Vagina (tissue), 2 donors: ENCODE measurements around the gene SNX27. TPM values are rescaled to one million over a fixed set of nuclear protein-coding genes. Genes with fewer than 3 reads are reported as not detected.
"Not testable (repeated sequence)": the region's sequence is repeated elsewhere in the genome, so short reads cannot be mapped to it uniquely, and the experiment has no call there.

ENCODE experiments used
- DNase-seq, 2 donors: peaks; one replicate each; pipeline ENCODE4 v3.0.0-alpha.2; 2017; ENCODE audit errors: extremely low spot score in 2 of 2
- H3K27ac ChIP-seq: fragments of 200-600 bp; sonication (generic); one replicate; pipeline ENCODE4 v1.5.1; 2019
- H3K27me3 ChIP-seq: fragments of 200-600 bp; sonication (generic); one replicate; pipeline ENCODE4 v1.5.1; 2019
- H3K36me3 ChIP-seq, 2 donors: fragments of 200-600 bp; sonication (generic); one replicate each; pipeline ENCODE4 v1.5.1; 2017 to 2019
- H3K4me1 ChIP-seq: fragments of 200-600 bp; sonication (generic); one replicate; pipeline ENCODE4 v1.5.1; 2019
- H3K4me3 ChIP-seq, 2 donors: fragments of 200-600 bp; sonication (generic); 1 replicate in 1 of 2; 2 replicates in 1 of 2; pipeline ENCODE4 v1.5.1; 2016 to 2019
- H3K9me3 ChIP-seq: fragments of 200-600 bp; sonication (generic); one replicate; pipeline ENCODE4 v1.5.1; 2019
- CTCF ChIP-seq, 3 experiments: fragments of 450-650 bp in 2 of 3; fragments of 200-600 bp in 1 of 3; sonication (generic) in 1 of 3; IDR thresholded peaks; one replicate each; pipeline ENCODE4 v1.5.1; 2017 to 2019; ENCODE audit warnings: antibody characterized with exemption in 3 of 3, mild to moderate bottlenecking in 2 of 3, moderate library complexity in 2 of 3
- POLR2A ChIP-seq, 2 donors: fragments of 450-650 bp; IDR thresholded peaks; one replicate each; pipeline ENCODE4 v1.6.1; 2017; ENCODE audit warnings: antibody characterized with exemption in 2 of 2, mild to moderate bottlenecking in 2 of 2, moderate library complexity in 2 of 2
- POLR2AphosphoS5 ChIP-seq, 2 donors: sonication (generic); formaldehyde crosslinking; IDR thresholded peaks; one replicate each; pipeline ENCODE4 v1.9.0; 2017; ENCODE audit warnings: antibody characterized with exemption in 2 of 2, mild to moderate bottlenecking in 2 of 2, low read depth in 1 of 2; ENCODE audit not compliant: insufficient read depth in 1 of 2
- intact Hi-C: fragments of 100-400 bp; cut with DNase I; formaldehyde crosslinking; loops from one replicate; pipeline ENCODE4 v1.15.1; 2023
- total RNA-seq: library from RNA; depleted of rRNA; stranded (reverse); fragments of >200 nt; gene quantifications from one replicate; pipeline ENCODE4 v1.2.3, GENCODE V29; 2016

The SNX27 gene
- total RNA-seq, 1 donor from 2014 or later: 50.6 TPM

GRCh38 chr1:151616505-151616849 is 4.6 kb downstream of the SNX27 start:
- peaks cover 81% of the 10 kb centered on the region for H3K4me1 ChIP-seq
- H3K27me3 ChIP-seq: no peaks in the 10 kb centered on the region
- DNase-seq: no peak
- TF ChIP-seq POLR2AphosphoS5 (IDR thresholded peaks at IDR 0.05; ENCODE audit: insufficient read depth in 1 of 2, low read depth in 1 of 2): peak in 1 of 2 donors; percentile 39
- no peak for TF ChIP-seq POLR2A (IDR thresholded peaks at IDR 0.05)
- no peaks in the 10 kb centered on the region for H3K36me3 ChIP-seq
- H3K9me3 ChIP-seq: no peaks in the 10 kb centered on the region
- intact Hi-C loops: no loop called here
- no peak overlapping the region for H3K4me3 ChIP-seq
- H3K27ac ChIP-seq: no peak overlapping the region

GRCh38 chr1:151618003-151618402 is 6.2 kb downstream of the SNX27 start:
- Histone ChIP-seq H3K4me3 (no peak overlapping the region), H3K4me1 (peaks cover 79% of the 10 kb centered on the region), H3K9me3 (no peaks in the 10 kb centered on the region), H3K36me3 (no peaks in the 10 kb centered on the region), H3K27me3 (no peaks in the 10 kb centered on the region), H3K27ac (no peak overlapping the region)
- intact Hi-C loops: no loop called here
- no peak for TF ChIP-seq POLR2A (IDR thresholded peaks at IDR 0.05)
- TF ChIP-seq CTCF (IDR thresholded peaks at IDR 0.05): no peak
- TF ChIP-seq POLR2AphosphoS5 (IDR thresholded peaks at IDR 0.05; ENCODE audit: insufficient read depth in 1 of 2, low read depth in 1 of 2): no peak
- DNase-seq: no peak

GRCh38 chr1:151618470-151618869 is 6.6 kb downstream of the SNX27 start:
- intact Hi-C loops: no loop called here

GRCh38 chr1:151618996-151619395 is 7.1 kb downstream of the SNX27 start:
- DNase-seq, H3K27me3 ChIP-seq, H3K9me3 ChIP-seq, H3K36me3 ChIP-seq, H3K4me3 ChIP-seq, intact Hi-C loops: not testable (repeated sequence)
- Histone ChIP-seq H3K27ac (peak overlapping the region; percentile 70), H3K4me1 (peaks cover 69% of the 10 kb centered on the region)

More at GRCh38 chr1:151618470-151618869, 6.6 kb downstream of the SNX27 start:
- peaks cover 74% of the 10 kb centered on the region for H3K4me1 ChIP-seq
- H3K9me3 ChIP-seq: no peaks in the 10 kb centered on the region
- no peaks in the 10 kb centered on the region for H3K27me3 ChIP-seq
- peak overlapping the region; percentile 70 for H3K27ac ChIP-seq
- no peak for DNase-seq
- no peak overlapping the region for H3K4me3 ChIP-seq
- no peak for TF ChIP-seq CTCF (IDR thresholded peaks at IDR 0.05)
- no peak for TF ChIP-seq POLR2A (IDR thresholded peaks at IDR 0.05)
- no peak for TF ChIP-seq POLR2AphosphoS5 (IDR thresholded peaks at IDR 0.05; ENCODE audit: insufficient read depth in 1 of 2, low read depth in 1 of 2)
- no peaks in the 10 kb centered on the region for H3K36me3 ChIP-seq

- no peaks in the 10 kb centered on the region for H3K27me3 ChIP-seq
- intact Hi-C loops: no loop called here
- H3K9me3 ChIP-seq: no peaks in the 10 kb centered on the region
- DNase-seq: no peak
- no peak overlapping the region for H3K4me3 ChIP-seq
- peaks cover 67% of the 10 kb centered on the region for H3K4me1 ChIP-seq
- H3K36me3 ChIP-seq: no peaks in the 10 kb centered on the region
- peak overlapping the region; percentile 70 for H3K27ac ChIP-seq
- TF ChIP-seq POLR2AphosphoS5 (IDR thresholded peaks at IDR 0.05; ENCODE audit: insufficient read depth in 1 of 2, low read depth in 1 of 2) (no peak), POLR2A (IDR thresholded peaks at IDR 0.05) (no peak), CTCF (IDR thresholded peaks at IDR 0.05) (no peak)
Measured at GRCh38 chr1:151619489-151620093, 7.7 kb downstream of the SNX27 start.

- no peak for DNase-seq
- no peaks in the 10 kb centered on the region for H3K27me3 ChIP-seq
- no peak overlapping the region for H3K4me3 ChIP-seq
- intact Hi-C loops: no loop called here
- peaks cover 64% of the 10 kb centered on the region for H3K4me1 ChIP-seq
- no peaks in the 10 kb centered on the region for H3K36me3 ChIP-seq
- TF ChIP-seq POLR2AphosphoS5 (IDR thresholded peaks at IDR 0.05; ENCODE audit: insufficient read depth in 1 of 2, low read depth in 1 of 2) (no peak), POLR2A (IDR thresholded peaks at IDR 0.05) (no peak), CTCF (IDR thresholded peaks at IDR 0.05) (no peak)
- H3K27ac ChIP-seq: peak overlapping the region; percentile 70
- H3K9me3 ChIP-seq: no peaks in the 10 kb centered on the region
Measured at GRCh38 chr1:151620286-151620685, 8.4 kb downstream of the SNX27 start.
